ENCODE data around the gene CORO2A. TPM values are rescaled to one million over a fixed set of nuclear protein-coding genes. Genes with fewer than 3 reads are reported as not detected.

The CORO2A gene
- total and polyA plus RNA-seq, 2 of the 4 experiments (the other 2 are of a cell fraction): 1.9 to 2.2 TPM

GRCh38 chr9:98229620-98230019, 37.2 kb upstream of the CORO2A start:
- WGBS, 2 experiments (ENCODE audit: extremely low coverage in 2 of 2, insufficient read length in 1 of 2): 90% methylated on average over 2 of the region's 3 CpGs; no CpG with 5 or more reads in 1 of the 2 experiments
- H3K4me2 ChIP-seq (ENCODE audit: low read depth, low read length): no peak overlapping the region
- H4K20me1 ChIP-seq (ENCODE audit: insufficient read depth, low read length): no peaks in the 10 kb centered on the region
- H3K36me3 ChIP-seq (ENCODE audit: control insufficient read depth, insufficient read depth, low read length): peaks cover 18% of the 10 kb centered on the region
- H4K8ac ChIP-seq (ENCODE audit: low read depth in 2 of 2, low read length in 2 of 2): peak overlapping the region in 1 of 2 experiments; percentile 45; a peak in 3 of 4 replicates
- H4K91ac ChIP-seq (ENCODE audit: insufficient read depth, low read depth, low read length): peak overlapping the region; percentile 25; the same call in 1 of the 2 replicates
- H2AK5ac ChIP-seq (ENCODE audit: low read depth, low read length): peak overlapping the region; percentile 68
- peak overlapping the region; percentile 17; the same call in 1 of the 2 replicates for H3K23ac ChIP-seq (ENCODE audit: low read depth, low read length)
- no peaks in the 10 kb centered on the region for H3K27me3 ChIP-seq (ENCODE audit: control insufficient read depth, insufficient read depth, low read length)
- dilution Hi-C loops (cut with HindIII; ENCODE audit: low sequenced_read_pairs, unreplicated experiment): no loop called here
- no peak overlapping the region for H3K4ac ChIP-seq (ENCODE audit: low read depth, low read length)
- H3K9me1 ChIP-seq (ENCODE audit: insufficient read depth, low read length): peaks cover 39% of the 10 kb centered on the region
- no peak for TF ChIP-seq RAD21 (IDR thresholded peaks at IDR 0.05; ENCODE audit: low read length)
- TF ChIP-seq FOS (IDR thresholded peaks at IDR 0.05; ENCODE audit: low read depth, low read length): no peak
- TF ChIP-seq RCOR1 (IDR thresholded peaks at IDR 0.05; ENCODE audit: insufficient replicate concordance, low read length): no peak
- no peak for TF ChIP-seq MXI1 (IDR thresholded peaks at IDR 0.05; ENCODE audit: borderline replicate concordance, low read depth, low read length)
- TF ChIP-seq POLR2A (IDR thresholded peaks at IDR 0.05; ENCODE audit: low read depth, low read length): no peak
- TF ChIP-seq CEBPB (IDR thresholded peaks at IDR 0.05; ENCODE audit: low read depth, low read length): no peak
- no peak for TF ChIP-seq SMC3 (IDR thresholded peaks at IDR 0.05; ENCODE audit: low read depth, low read length)
- no peak for TF ChIP-seq BHLHE40 (IDR thresholded peaks at IDR 0.05; ENCODE audit: low read depth, low read length)
- TF ChIP-seq, protein P1, sequence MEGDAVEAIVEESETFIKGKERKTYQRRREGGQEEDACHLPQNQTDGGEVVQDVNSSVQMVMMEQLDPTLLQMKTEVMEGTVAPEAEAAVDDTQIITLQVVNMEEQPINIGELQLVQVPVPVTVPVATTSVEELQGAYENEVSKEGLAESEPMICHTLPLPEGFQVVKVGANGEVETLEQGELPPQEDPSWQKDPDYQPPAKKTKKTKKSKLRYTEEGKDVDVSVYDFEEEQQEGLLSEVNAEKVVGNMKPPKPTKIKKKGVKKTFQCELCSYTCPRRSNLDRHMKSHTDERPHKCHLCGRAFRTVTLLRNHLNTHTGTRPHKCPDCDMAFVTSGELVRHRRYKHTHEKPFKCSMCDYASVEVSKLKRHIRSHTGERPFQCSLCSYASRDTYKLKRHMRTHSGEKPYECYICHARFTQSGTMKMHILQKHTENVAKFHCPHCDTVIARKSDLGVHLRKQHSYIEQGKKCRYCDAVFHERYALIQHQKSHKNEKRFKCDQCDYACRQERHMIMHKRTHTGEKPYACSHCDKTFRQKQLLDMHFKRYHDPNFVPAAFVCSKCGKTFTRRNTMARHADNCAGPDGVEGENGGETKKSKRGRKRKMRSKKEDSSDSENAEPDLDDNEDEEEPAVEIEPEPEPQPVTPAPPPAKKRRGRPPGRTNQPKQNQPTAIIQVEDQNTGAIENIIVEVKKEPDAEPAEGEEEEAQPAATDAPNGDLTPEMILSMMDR (conservative IDR thresholded peaks at IDR 0.05; ENCODE audit: low read depth, low read length): no peak
- TF ChIP-seq, protein P2, sequence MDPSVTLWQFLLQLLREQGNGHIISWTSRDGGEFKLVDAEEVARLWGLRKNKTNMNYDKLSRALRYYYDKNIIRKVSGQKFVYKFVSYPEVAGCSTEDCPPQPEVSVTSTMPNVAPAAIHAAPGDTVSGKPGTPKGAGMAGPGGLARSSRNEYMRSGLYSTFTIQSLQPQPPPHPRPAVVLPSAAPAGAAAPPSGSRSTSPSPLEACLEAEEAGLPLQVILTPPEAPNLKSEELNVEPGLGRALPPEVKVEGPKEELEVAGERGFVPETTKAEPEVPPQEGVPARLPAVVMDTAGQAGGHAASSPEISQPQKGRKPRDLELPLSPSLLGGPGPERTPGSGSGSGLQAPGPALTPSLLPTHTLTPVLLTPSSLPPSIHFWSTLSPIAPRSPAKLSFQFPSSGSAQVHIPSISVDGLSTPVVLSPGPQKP (IDR thresholded peaks at IDR 0.05; ENCODE audit: borderline replicate concordance, low read depth, low read length): no peak
- TF ChIP-seq MAZ (IDR thresholded peaks at IDR 0.05; ENCODE audit: borderline replicate concordance, low read depth, low read length): no peak
- TF ChIP-seq MAFK (IDR thresholded peaks at IDR 0.05; ENCODE audit: low read depth, low read length): no peak
- TF ChIP-seq RFX5 (IDR thresholded peaks at IDR 0.05; ENCODE audit: low read depth, low read length): no peak
- no peak for TF ChIP-seq NFE2L2 (IDR thresholded peaks at IDR 0.05; ENCODE audit: low read depth, low read length)
- H2BK15ac ChIP-seq (ENCODE audit: low read depth, low read length): no peak overlapping the region
- H3K9me3 ChIP-seq (ENCODE audit: control insufficient read depth, insufficient read depth, low read length): no peaks in the 10 kb centered on the region
- DNase-seq (no peak), ATAC-seq (ENCODE audit: low read depth) (no peak)
- ChIA-PET CTCF (interaction anchor here (0.5 to 0.7 kb wide), 2 partner anchors 171 to 797 kb away, joined by 3 read pairs; no protein-coding TSS in a partner anchor), POLR2A (ENCODE audit: unreplicated experiment) (no interaction called here)
- H2BK5ac ChIP-seq (ENCODE audit: low read depth, low read length, poor library complexity, severe bottlenecking): peak overlapping the region; percentile 63
- H3K4me3 ChIP-seq (ENCODE audit: insufficient read depth, low read depth, low read length): no peak overlapping the region
- intact Hi-C loops (cut with micrococcal nuclease): no loop called here
- no peak overlapping the region for H4K5ac ChIP-seq (ENCODE audit: low read depth, low read length)
- H3K27ac ChIP-seq (ENCODE audit: insufficient read depth, low read length): no peak overlapping the region
- H2AFZ ChIP-seq (replicated peaks; ENCODE audit: low read length, poor library complexity): no peak overlapping the region
- in situ Hi-C loops (cut with MboI; ENCODE audit: low sequenced_read_pairs): no loop called here
- no TSS peak for BruUV-seq (replicated peaks)
- H3K9ac ChIP-seq (ENCODE audit: low read depth, low read length): no peak overlapping the region
- H3K56ac ChIP-seq (ENCODE audit: extremely low read depth, insufficient read depth, low read length): no peak overlapping the region
- peaks cover 42% of the 10 kb centered on the region for H3K4me1 ChIP-seq (ENCODE audit: control insufficient read depth, insufficient read depth, low read length)
- H3K18ac ChIP-seq (ENCODE audit: low read depth, low read length): no peak overlapping the region
- H3K79me1 ChIP-seq (ENCODE audit: low read depth in 1 of 2, low read length in 2 of 2): peaks cover 23 to 69% of the 10 kb centered on the region in 2 experiments
- H3K14ac ChIP-seq (replicated peaks; ENCODE audit: low read depth, low read length): no peak overlapping the region; the same call in 1 of the 2 replicates
- H2AK9ac ChIP-seq (replicated peaks; ENCODE audit: low read depth, low read length, poor library complexity): no peak overlapping the region
- H2BK120ac ChIP-seq (ENCODE audit: low read depth, low read length): no peak overlapping the region; the same call in 1 of the 2 replicates
- peak overlapping the region; percentile 43; the same call in 1 of the 2 replicates for H2BK20ac ChIP-seq (ENCODE audit: low read depth, low read length)

All from IMR-90 (cell line).